ENCODE results near the gene MYLK4. TPM values are rescaled to one million over a fixed set of nuclear protein-coding genes. Genes with fewer than 3 reads are reported as not detected.
A peak's percentile ranks its signal among the peaks of the same experiment; 100 is the strongest.

MYLK4 gene
- total and polyA plus RNA-seq, 2 donors (not counting 1 experiment from before 2014, with no cell fraction given): 0.33 to 0.59 TPM

- no peaks in the 10 kb centered on the region for H3K36me3 ChIP-seq (ENCODE audit: control insufficient read depth, insufficient read depth, low read length)
- H2AFZ ChIP-seq (ENCODE audit: low read length): no peak overlapping the region
- no peak overlapping the region for H3K4me3 ChIP-seq (replicated peaks in 1 of 4; ENCODE audit: control extremely low read depth in 1 of 4, insufficient read depth in 1 of 4, low read depth in 3 of 4, low read length in 4 of 4)
- H3K9ac ChIP-seq (ENCODE audit: insufficient read depth, low read length): no peak overlapping the region
- no peaks in the 10 kb centered on the region for H3K79me2 ChIP-seq (ENCODE audit: control insufficient read depth, insufficient read depth, low read length)
- peak overlapping the region; percentile 3 for H3K27ac ChIP-seq (ENCODE audit: insufficient read depth, low read length)
- peaks cover 17% of the 10 kb centered on the region for H3K4me1 ChIP-seq (ENCODE audit: control insufficient read depth, extremely low read depth, insufficient read depth, low read length)
- DNase-seq (ENCODE audit: low read depth in 2 of 2): peak in 1 of 2 donors; percentile 48
- H4K20me1 ChIP-seq (ENCODE audit: control insufficient read depth, extremely low read depth, insufficient read depth, low read length): no peaks in the 10 kb centered on the region
- no peaks in the 10 kb centered on the region for H3K9me3 ChIP-seq (ENCODE audit: control insufficient read depth, insufficient read depth, low read depth, low read length)
- H3K27me3 ChIP-seq (ENCODE audit: control insufficient read depth, insufficient read depth, low read length): no peaks in the 10 kb centered on the region
- H3K4me2 ChIP-seq (ENCODE audit: extremely low read depth, insufficient read depth, low read length): no peak overlapping the region
- no peak for TF ChIP-seq EZH2 (IDR thresholded peaks at IDR 0.05; ENCODE audit: low read length, missing control alignments)
- TF ChIP-seq, protein P1, sequence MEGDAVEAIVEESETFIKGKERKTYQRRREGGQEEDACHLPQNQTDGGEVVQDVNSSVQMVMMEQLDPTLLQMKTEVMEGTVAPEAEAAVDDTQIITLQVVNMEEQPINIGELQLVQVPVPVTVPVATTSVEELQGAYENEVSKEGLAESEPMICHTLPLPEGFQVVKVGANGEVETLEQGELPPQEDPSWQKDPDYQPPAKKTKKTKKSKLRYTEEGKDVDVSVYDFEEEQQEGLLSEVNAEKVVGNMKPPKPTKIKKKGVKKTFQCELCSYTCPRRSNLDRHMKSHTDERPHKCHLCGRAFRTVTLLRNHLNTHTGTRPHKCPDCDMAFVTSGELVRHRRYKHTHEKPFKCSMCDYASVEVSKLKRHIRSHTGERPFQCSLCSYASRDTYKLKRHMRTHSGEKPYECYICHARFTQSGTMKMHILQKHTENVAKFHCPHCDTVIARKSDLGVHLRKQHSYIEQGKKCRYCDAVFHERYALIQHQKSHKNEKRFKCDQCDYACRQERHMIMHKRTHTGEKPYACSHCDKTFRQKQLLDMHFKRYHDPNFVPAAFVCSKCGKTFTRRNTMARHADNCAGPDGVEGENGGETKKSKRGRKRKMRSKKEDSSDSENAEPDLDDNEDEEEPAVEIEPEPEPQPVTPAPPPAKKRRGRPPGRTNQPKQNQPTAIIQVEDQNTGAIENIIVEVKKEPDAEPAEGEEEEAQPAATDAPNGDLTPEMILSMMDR (conservative IDR thresholded peaks at IDR 0.05 in 1 of 2, IDR thresholded peaks at IDR 0.05 in 1 of 2; ENCODE audit: low read depth in 1 of 2, low read length in 2 of 2): no peak
Observed at GRCh38 chr6:2792330-2793110, 41.8 kb upstream of the MYLK4 start.

GRCh38 chr6:2791450-2791974 is 40.8 kb upstream of the MYLK4 start:
- Histone ChIP-seq H3K27me3 (ENCODE audit: control insufficient read depth, insufficient read depth, low read length) (no peaks in the 10 kb centered on the region), H2AFZ (ENCODE audit: low read length) (no peak overlapping the region), H3K4me3 (replicated peaks in 1 of 4; ENCODE audit: control extremely low read depth in 1 of 4, insufficient read depth in 1 of 4, low read depth in 3 of 4, low read length in 4 of 4) (peak overlapping the region in 1 of 4 experiments; percentile 11), H3K9me3 (ENCODE audit: control insufficient read depth, insufficient read depth, low read depth, low read length) (no peaks in the 10 kb centered on the region), H3K9ac (ENCODE audit: insufficient read depth, low read length) (no peak overlapping the region), H3K27ac (ENCODE audit: insufficient read depth, low read length) (peak overlapping the region; percentile 97), H3K4me2 (ENCODE audit: extremely low read depth, insufficient read depth, low read length) (no peak overlapping the region), H3K36me3 (ENCODE audit: control insufficient read depth, insufficient read depth, low read length) (no peaks in the 10 kb centered on the region), H3K4me1 (ENCODE audit: control insufficient read depth, extremely low read depth, insufficient read depth, low read length) (peaks cover 17% of the 10 kb centered on the region), H3K79me2 (ENCODE audit: control insufficient read depth, insufficient read depth, low read length) (peaks cover 1% of the 10 kb centered on the region), H4K20me1 (ENCODE audit: control insufficient read depth, extremely low read depth, insufficient read depth, low read length) (no peaks in the 10 kb centered on the region)
- TF ChIP-seq, protein P1 (conservative IDR thresholded peaks at IDR 0.05 in 1 of 2, IDR thresholded peaks at IDR 0.05 in 1 of 2; ENCODE audit: low read depth in 1 of 2, low read length in 2 of 2): no peak
- TF ChIP-seq EZH2 (IDR thresholded peaks at IDR 0.05; ENCODE audit: low read length, missing control alignments): no peak
- DNase-seq (ENCODE audit: low read depth in 2 of 2): peak in 1 of 2 donors; percentile 43

DNA sequence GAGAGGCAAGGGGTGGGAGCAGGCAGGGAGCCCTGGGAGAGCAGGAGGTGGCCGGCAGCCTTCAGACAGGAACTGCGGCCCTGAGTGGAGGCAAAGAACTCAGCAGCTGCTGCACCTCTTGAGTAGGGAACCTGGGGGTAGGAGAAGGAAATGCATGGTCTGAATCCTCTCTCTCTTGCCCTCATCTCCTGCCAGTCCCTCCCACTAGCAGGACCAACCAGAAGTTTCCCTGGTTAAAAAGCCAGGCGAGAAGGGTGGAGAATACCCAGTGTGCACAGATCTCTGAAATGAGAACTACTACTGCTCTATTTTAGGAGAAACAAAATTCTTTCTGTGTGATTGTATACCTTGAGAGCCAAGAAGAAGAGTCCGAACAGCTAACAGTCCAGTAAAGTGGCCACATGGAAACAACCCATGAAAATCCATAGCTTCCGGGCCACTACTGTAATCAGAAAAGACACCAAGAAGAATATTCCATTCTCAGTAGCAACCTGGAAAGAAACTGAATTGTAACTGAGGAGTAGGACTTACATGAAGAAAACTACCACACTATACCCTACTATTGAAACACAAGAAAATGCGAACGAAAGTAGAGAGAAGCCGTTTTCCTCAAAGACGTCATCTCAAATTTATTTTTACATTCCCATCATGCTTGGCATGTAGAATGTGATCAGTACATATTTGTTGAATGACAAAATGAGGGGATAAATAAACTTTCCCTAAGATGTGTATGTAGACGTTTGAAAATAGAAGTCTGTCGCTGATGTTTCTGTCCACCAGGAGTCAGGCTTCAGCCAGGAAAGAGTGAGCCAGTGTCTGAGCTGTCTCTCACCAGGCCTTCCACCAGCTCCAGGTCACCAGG is 40.1 kb upstream of the MYLK4 start:
- peak overlapping the region in 3 of 4 experiments; percentile 34 to 40 (median 40) for H3K4me3 ChIP-seq (replicated peaks in 1 of 4; ENCODE audit: control extremely low read depth in 1 of 4, insufficient read depth in 1 of 4, low read depth in 3 of 4, low read length in 4 of 4)
- no peaks in the 10 kb centered on the region for H3K27me3 ChIP-seq (ENCODE audit: control insufficient read depth, insufficient read depth, low read length)
- H3K4me1 ChIP-seq (ENCODE audit: control insufficient read depth, extremely low read depth, insufficient read depth, low read length): peaks cover 17% of the 10 kb centered on the region
- peak; percentile 81 to 91 for DNase-seq (ENCODE audit: low read depth in 2 of 2)
- H3K79me2 ChIP-seq (ENCODE audit: control insufficient read depth, insufficient read depth, low read length): peaks cover 1% of the 10 kb centered on the region
- H3K4me2 ChIP-seq (ENCODE audit: extremely low read depth, insufficient read depth, low read length): peak overlapping the region; percentile 87
- TF ChIP-seq, protein P1 (conservative IDR thresholded peaks at IDR 0.05 in 1 of 2, IDR thresholded peaks at IDR 0.05 in 1 of 2; ENCODE audit: low read depth in 1 of 2, low read length in 2 of 2): peak; percentile 80 to 87
- no peak for TF ChIP-seq EZH2 (IDR thresholded peaks at IDR 0.05; ENCODE audit: low read length, missing control alignments)
- peak overlapping the region; percentile 71 for H3K9ac ChIP-seq (ENCODE audit: insufficient read depth, low read length)
- H3K36me3 ChIP-seq (ENCODE audit: control insufficient read depth, insufficient read depth, low read length): no peaks in the 10 kb centered on the region
- H3K9me3 ChIP-seq (ENCODE audit: control insufficient read depth, insufficient read depth, low read depth, low read length): no peaks in the 10 kb centered on the region
- peak overlapping the region; percentile 31 for H2AFZ ChIP-seq (ENCODE audit: low read length)
- H3K27ac ChIP-seq (ENCODE audit: insufficient read depth, low read length): peak overlapping the region; percentile 97
- no peaks in the 10 kb centered on the region for H4K20me1 ChIP-seq (ENCODE audit: control insufficient read depth, extremely low read depth, insufficient read depth, low read length)
